Measurements from ENCODE around the gene TRPC3. TPM values are rescaled to one million over a fixed set of nuclear protein-coding genes. Genes with fewer than 3 reads are reported as not detected.

TRPC3 gene
- total RNA-seq, 1 donor from 2014 or later, result 1.1 TPM

DNA sequence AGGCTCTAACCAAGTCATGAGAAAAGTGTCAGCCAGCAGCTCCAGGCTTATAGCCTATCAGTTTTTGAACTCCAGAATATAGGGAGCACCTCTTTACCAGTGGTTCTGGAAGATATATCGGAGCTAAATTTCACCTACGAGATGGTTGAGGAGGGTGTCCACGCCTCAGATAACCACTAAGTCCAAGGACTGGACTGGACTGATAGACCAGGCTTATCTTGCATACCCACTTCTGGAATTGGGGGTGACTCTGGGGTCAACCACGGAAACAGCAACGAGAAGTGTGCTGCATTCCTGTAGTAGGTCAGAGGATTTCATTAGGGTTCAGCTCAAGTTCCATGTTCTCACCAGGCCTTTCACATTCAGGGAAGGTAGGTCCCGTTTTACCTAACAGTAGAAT is 38.6 kb upstream of the TRPC3 start:
- intact Hi-C loops (cut with DNase I), result no loop called here
- no peak overlapping the region for H3K4me3 ChIP-seq
- no peaks in the 10 kb centered on the region for H3K9me3 ChIP-seq
- no peak overlapping the region for H3K27ac ChIP-seq
- H3K27me3 ChIP-seq, result no peaks in the 10 kb centered on the region
- TF ChIP-seq, protein P1, sequence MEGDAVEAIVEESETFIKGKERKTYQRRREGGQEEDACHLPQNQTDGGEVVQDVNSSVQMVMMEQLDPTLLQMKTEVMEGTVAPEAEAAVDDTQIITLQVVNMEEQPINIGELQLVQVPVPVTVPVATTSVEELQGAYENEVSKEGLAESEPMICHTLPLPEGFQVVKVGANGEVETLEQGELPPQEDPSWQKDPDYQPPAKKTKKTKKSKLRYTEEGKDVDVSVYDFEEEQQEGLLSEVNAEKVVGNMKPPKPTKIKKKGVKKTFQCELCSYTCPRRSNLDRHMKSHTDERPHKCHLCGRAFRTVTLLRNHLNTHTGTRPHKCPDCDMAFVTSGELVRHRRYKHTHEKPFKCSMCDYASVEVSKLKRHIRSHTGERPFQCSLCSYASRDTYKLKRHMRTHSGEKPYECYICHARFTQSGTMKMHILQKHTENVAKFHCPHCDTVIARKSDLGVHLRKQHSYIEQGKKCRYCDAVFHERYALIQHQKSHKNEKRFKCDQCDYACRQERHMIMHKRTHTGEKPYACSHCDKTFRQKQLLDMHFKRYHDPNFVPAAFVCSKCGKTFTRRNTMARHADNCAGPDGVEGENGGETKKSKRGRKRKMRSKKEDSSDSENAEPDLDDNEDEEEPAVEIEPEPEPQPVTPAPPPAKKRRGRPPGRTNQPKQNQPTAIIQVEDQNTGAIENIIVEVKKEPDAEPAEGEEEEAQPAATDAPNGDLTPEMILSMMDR (IDR thresholded peaks at IDR 0.05), result no peak
- H3K4me1 ChIP-seq, result no peaks in the 10 kb centered on the region
- DNase-seq (ENCODE audit: low spot score in 2 of 2), result no peak
- no peaks in the 10 kb centered on the region for H3K36me3 ChIP-seq

DNA sequence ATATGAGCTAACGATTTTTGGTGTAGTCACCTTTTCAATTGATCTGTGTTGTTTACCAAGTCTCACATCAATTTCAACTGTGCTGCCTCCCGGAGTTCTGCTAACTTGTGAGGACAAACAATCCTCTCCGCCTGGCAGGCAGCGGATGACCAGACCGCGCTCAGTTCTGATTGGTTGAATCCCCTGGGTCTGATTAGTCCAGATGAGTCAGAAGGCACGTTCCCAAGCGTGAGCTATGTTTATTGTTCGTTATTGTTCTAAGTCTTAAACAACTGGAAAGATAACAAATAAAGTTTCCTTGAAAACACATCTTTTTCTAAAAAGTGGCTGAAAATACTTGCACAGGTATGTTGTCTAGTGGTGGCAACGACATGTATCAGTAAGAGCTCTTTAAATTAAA is 37.9 kb upstream of the TRPC3 start:
- no peak for DNase-seq (ENCODE audit: low spot score in 2 of 2)
- no peaks in the 10 kb centered on the region for H3K9me3 ChIP-seq
- H3K27ac ChIP-seq, result no peak overlapping the region
- no peaks in the 10 kb centered on the region for H3K27me3 ChIP-seq
- intact Hi-C loops (cut with DNase I), result no loop called here
- H3K36me3 ChIP-seq, result no peaks in the 10 kb centered on the region
- TF ChIP-seq, protein P1 (IDR thresholded peaks at IDR 0.05), result no peak
- no peaks in the 10 kb centered on the region for H3K4me1 ChIP-seq
- H3K4me3 ChIP-seq, result no peak overlapping the region

DNA sequence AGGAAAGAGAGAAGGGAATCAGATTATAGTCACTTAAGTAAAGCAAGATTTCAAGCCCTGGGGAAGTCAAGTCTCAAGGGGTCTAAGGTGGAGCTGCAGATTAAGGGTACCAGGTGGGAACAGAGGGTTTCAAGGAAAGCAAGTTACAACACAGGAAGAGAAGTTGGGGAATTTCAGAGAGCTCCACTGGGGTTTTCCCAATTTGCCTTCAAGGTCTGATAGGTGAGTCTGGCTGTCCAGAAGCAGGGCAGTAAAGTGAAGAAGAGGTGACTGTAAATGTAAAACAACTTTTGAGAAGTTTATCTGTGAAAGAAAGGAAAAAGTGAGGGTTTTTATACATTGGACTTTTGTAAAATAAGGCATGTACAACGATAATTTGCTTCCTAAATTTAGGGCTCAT is 37.1 kb upstream of the TRPC3 start:
- intact Hi-C loops (cut with DNase I), result no loop called here
- DNase-seq (ENCODE audit: low spot score in 2 of 2), result no peak
- Histone ChIP-seq H3K9me3 (no peaks in the 10 kb centered on the region), H3K27ac (no peak overlapping the region), H3K4me3 (no peak overlapping the region), H3K27me3 (no peaks in the 10 kb centered on the region), H3K4me1 (no peaks in the 10 kb centered on the region), H3K36me3 (no peaks in the 10 kb centered on the region)
- TF ChIP-seq, protein P1 (IDR thresholded peaks at IDR 0.05), result no peak

DNA sequence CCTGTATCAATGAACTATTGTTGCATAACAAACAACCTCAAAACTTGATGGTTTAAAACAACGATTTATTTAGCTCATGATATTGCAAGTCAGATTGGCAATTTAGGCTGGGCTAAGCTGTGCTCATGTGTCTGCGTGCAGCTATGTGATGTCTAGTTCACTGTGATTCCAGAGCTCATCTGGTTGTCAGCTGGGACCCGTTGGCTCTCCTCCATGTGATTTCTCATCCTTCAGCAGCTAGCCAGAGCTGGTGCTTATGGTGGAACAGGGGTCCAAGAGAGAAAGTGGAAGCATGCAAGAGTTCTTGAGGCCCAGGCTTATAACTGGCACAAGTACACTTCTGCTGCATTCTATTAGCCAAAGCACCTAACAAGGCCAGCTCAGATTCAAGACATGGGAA is 28.8 kb upstream of the TRPC3 start:
- no peaks in the 10 kb centered on the region for H3K9me3 ChIP-seq
- no peaks in the 10 kb centered on the region for H3K27me3 ChIP-seq
- TF ChIP-seq, protein P1 (IDR thresholded peaks at IDR 0.05), result no peak
- H3K4me1 ChIP-seq, result no peaks in the 10 kb centered on the region
- DNase-seq (ENCODE audit: low spot score in 2 of 2), result no peak
- intact Hi-C loops (cut with DNase I), result no loop called here
- H3K4me3 ChIP-seq, result no peak overlapping the region
- H3K36me3 ChIP-seq, result no peaks in the 10 kb centered on the region
- H3K27ac ChIP-seq, result no peak overlapping the region

DNA sequence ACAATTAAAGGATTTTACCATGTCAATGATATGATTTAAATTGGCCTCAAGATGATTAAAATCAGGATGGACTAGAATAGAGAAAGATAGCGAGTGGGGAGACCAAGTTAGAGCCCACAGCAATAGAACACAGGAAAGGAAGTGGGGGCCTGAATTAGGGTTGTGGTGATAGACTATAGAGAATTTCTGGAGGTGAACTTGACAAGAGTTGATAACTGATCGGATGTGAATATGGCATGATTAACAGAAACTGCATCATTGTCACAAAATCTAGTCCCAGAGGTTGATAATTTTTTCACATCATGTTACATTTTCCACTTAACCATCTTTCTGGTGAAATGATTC is 26.3 kb upstream of the TRPC3 start:
- DNase-seq (ENCODE audit: low spot score in 2 of 2), result no peak
- no peak overlapping the region for H3K4me3 ChIP-seq
- H3K9me3 ChIP-seq, result no peaks in the 10 kb centered on the region
- intact Hi-C loops (cut with DNase I), result no loop called here
- H3K27ac ChIP-seq, result no peak overlapping the region
- H3K27me3 ChIP-seq, result no peaks in the 10 kb centered on the region
- no peaks in the 10 kb centered on the region for H3K4me1 ChIP-seq
- TF ChIP-seq, protein P1 (IDR thresholded peaks at IDR 0.05), result no peak
- H3K36me3 ChIP-seq, result no peaks in the 10 kb centered on the region
